HG02943 (cell line): ENCODE data around the gene TNFSF8.

Source experiments
- ATAC-seq: cut with Tn5 transposase; IDR thresholded peaks from one replicate; pipeline ENCODE4 v1.9.1; 2021; ENCODE audit warnings: mild to moderate bottlenecking, low read depth, moderate library complexity; ENCODE audit not compliant: unreplicated experiment

The TNFSF8 gene

GRCh38 chr9:114937516-114937915 lies 7.1 kb upstream of the TNFSF8 start:
- no peak for ATAC-seq

- ATAC-seq, result no peak
Measured at GRCh38 chr9:114936581-114936980, 6.2 kb upstream of the TNFSF8 start.

GRCh38 chr9:114935119-114935518 lies 4.7 kb upstream of the TNFSF8 start:
- ATAC-seq, result no peak

GRCh38 chr9:114932502-114932901 lies 2.1 kb upstream of the TNFSF8 start:
- no peak for ATAC-seq

- no peak for ATAC-seq
Measured at GRCh38 chr9:114931407-114931806, 1.0 kb upstream of the TNFSF8 start.

GRCh38 chr9:114929201-114929600 lies 1.2 kb downstream of the TNFSF8 start:
- no peak for ATAC-seq

GRCh38 chr9:114928671-114929070 lies 1.7 kb downstream of the TNFSF8 start:
- ATAC-seq, result no peak

- no peak for ATAC-seq
Measured at GRCh38 chr9:114928136-114928535, 2.3 kb downstream of the TNFSF8 start.

GRCh38 chr9:114925672-114926071 lies 4.7 kb downstream of the TNFSF8 start:
- no peak for ATAC-seq

- ATAC-seq, result no peak
Measured at GRCh38 chr9:114925039-114925438, 5.4 kb downstream of the TNFSF8 start.

- no peak for ATAC-seq
Measured at GRCh38 chr9:114924327-114924726, 6.1 kb downstream of the TNFSF8 start.

- no peak for ATAC-seq
Measured at GRCh38 chr9:114923918-114924317, 6.5 kb downstream of the TNFSF8 start.

GRCh38 chr9:114921171-114921570 lies 9.2 kb downstream of the TNFSF8 start:
- ATAC-seq, result no peak

GRCh38 chr9:114919611-114920010 lies 10.8 kb downstream of the TNFSF8 start:
- no peak for ATAC-seq

GRCh38 chr9:114916481-114916880 lies 13.9 kb downstream of the TNFSF8 start:
- no peak for ATAC-seq

- no peak for ATAC-seq
Measured at GRCh38 chr9:114914139-114914538, 16.3 kb downstream of the TNFSF8 start.

- ATAC-seq, result no peak
Measured at GRCh38 chr9:114913656-114914055, 16.7 kb downstream of the TNFSF8 start.

- ATAC-seq, result no peak
Measured at GRCh38 chr9:114913217-114913616, 17.2 kb downstream of the TNFSF8 start.

- no peak for ATAC-seq
Measured at GRCh38 chr9:114911167-114911821, 19.1 kb downstream of the TNFSF8 start.

- ATAC-seq, result no peak
Measured at GRCh38 chr9:114910541-114910940, 19.9 kb downstream of the TNFSF8 start.

GRCh38 chr9:114909661-114910060 lies 20.7 kb downstream of the TNFSF8 start:
- no peak for ATAC-seq

GRCh38 chr9:114908805-114909448 lies 21.5 kb downstream of the TNFSF8 start:
- ATAC-seq, result no peak
